ENCODE results near the gene MERTK.

GRCh38 chr2:111984213-111984604, 85.8 kb downstream of the MERTK start:
- TF ChIP-seq, protein P1, sequence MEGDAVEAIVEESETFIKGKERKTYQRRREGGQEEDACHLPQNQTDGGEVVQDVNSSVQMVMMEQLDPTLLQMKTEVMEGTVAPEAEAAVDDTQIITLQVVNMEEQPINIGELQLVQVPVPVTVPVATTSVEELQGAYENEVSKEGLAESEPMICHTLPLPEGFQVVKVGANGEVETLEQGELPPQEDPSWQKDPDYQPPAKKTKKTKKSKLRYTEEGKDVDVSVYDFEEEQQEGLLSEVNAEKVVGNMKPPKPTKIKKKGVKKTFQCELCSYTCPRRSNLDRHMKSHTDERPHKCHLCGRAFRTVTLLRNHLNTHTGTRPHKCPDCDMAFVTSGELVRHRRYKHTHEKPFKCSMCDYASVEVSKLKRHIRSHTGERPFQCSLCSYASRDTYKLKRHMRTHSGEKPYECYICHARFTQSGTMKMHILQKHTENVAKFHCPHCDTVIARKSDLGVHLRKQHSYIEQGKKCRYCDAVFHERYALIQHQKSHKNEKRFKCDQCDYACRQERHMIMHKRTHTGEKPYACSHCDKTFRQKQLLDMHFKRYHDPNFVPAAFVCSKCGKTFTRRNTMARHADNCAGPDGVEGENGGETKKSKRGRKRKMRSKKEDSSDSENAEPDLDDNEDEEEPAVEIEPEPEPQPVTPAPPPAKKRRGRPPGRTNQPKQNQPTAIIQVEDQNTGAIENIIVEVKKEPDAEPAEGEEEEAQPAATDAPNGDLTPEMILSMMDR (IDR thresholded peaks at IDR 0.05), result no peak
- TF ChIP-seq POLR2A (IDR thresholded peaks at IDR 0.05), result no peak
